NCI-H345 treated with DMSO at 0.1 percent for 48 hours (cell line): ENCODE results near the gene PSMD2.
"Not testable (repeated sequence)": the region's sequence is repeated elsewhere in the genome, so short reads cannot be mapped to it uniquely, and the experiment has no call there.

Source experiments
- DNase-seq: peaks from one replicate; lab custom pipeline; 2025; ENCODE audit not compliant: unreplicated experiment; lab: John Stamatoyannopoulos, UW

The PSMD2 gene

DNA sequence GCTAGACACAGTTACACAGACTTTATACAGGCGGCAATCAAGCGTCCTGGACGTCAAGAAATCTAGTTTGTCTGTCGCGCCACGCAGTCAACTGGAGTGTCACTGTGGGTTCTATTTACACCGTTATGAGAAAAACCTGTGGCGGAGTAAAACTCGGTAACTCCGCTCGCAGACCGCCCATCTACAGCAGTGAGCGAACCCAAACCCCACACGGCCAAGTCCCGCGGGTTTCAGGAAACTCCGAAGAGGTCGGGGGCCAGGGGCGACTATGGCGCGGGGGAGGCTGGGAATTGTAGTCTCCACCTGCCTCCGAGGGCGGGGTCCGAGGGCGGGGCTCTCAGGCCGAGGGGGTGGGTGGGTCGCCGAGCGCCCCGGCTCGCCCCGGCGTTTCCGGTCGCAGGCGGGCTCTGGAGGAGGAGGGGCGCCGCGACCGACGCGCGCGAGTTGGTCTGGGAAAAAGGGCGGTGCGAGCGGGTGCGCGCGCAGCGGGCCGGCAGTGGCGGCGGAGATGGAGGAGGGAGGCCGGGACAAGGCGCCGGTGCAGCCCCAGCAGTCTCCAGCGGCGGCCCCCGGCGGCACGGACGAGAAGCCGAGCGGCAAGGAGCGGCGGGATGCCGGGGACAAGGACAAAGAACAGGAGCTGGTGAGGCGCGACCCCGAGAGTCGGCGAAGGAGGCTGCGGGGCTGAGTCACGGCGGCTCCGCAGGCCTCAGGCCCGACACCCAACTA is at the start of gene PSMD2:
TSS of gene PSMD2 (plus strand) at position 483 of the 729 bp plus-strand sequence. CDS start at position 509, 26 bp downstream.
- DNase-seq, result peak; percentile 96

- peak; percentile 97 for DNase-seq
These were observed 49.5 kb upstream of the PSMD2 start, which contains the start of gene EEF1AKMT4 for GRCh38 chr3:184249412-184250166. Gene EEF1AKMT4, plus strand, starts transcription at chr3:184249672. Its CDS starts 23 bp downstream, at chr3:184249695.

DNA sequence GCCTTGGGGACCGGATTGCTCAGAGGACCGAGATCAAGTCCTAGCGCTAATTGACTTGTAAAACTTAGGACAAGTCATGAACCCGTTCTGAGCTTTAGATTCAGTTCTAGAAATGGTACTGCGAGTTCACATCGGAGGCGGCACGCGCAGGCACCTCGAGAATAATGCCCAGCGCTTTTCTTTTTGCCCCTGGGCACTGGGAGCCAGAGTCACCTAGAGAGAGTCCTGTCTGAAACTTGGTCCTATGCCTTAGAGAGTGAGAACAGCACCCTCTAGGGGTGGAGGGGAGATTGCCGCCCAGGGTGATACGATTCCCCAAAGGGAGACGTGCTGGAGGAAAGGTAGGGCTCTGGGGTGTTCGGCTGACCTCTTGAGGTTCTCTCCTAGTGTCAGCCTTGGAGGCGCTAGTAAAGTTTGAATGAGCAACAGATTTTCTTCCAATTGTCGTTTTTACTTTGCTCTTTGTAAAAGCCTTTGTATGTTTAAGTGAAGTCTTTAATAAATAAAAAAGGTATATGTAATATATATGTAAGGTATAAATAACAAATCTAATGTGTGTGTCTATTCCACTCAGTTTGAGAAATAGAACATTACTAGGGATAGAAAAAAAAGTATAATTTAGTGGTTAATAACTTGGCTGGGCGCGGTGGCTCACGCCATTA is 48.7 kb upstream of the PSMD2 start:
- peak; percentile 94 for DNase-seq

GRCh38 chr3:184255291-184256039 is 43.6 kb upstream of the PSMD2 start:
- DNase-seq, result no peak

- DNase-seq, result no peak
These were observed 41.7 kb upstream of the PSMD2 start for GRCh38 chr3:184257083-184257915.

DNA sequence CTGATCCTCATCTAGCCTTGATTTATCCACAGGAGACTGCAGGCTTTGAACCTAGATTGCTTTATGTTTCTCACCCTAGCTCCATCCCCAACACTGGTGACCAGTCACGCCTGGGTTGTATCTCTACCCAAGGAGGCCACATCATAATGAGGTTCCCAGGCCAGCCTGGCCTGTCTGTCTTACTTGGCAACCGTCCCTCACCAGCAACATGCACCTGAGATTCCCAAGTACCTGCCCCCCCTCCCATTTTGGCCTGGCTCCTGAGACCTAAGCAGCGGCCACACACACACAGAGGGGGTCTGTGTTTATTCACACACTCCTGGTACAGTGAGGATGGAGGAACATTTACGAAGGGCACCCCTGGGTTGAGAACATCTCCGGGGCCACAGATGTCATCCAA is 40.1 kb upstream of the PSMD2 start:
- DNase-seq, result no peak

GRCh38 chr3:184259396-184259877 is 39.6 kb upstream of the PSMD2 start:
- no peak for DNase-seq

- no peak for DNase-seq
These were observed 38.9 kb upstream of the PSMD2 start for GRCh38 chr3:184259878-184260723.

DNA sequence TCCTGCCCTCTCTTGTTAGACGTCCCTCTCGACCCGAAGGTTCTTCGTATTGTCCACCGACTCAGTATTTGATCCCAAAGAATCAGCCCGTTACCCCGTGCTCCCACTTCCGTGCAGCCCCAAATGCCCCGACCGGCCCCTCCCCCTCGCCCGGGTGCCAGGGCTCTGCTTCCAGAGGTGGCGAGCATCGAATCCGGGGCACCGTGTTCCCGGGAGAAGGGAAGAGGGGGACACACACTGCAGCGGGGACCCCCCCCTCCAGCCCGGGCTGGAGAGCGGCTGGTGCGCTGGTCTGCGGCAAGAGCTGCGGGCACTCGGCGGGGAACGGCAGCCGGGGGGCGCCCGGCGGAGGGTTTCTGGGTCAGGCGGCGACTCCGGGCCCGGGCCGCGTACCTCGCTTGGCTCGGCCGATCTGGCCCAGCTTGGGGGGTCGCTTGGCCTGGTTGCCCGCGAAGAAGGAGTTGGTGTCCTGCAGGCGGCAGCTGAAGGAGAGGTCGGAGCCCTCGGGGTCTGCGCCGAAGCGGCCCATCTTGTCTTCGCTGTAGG is 38.2 kb upstream of the PSMD2 start:
- DNase-seq, result no peak

- DNase-seq, result peak; percentile 94
These were observed 37.7 kb upstream of the PSMD2 start, which contains the start of gene CAMK2N2 for GRCh38 chr3:184261270-184261853. Gene CAMK2N2, minus strand, starts transcription at chr3:184261553. Its CDS starts 268 bp downstream, at chr3:184261285.

- DNase-seq, result peak; percentile 74
These were observed 36.9 kb upstream of the PSMD2 start for GRCh38 chr3:184261854-184262763.

DNA sequence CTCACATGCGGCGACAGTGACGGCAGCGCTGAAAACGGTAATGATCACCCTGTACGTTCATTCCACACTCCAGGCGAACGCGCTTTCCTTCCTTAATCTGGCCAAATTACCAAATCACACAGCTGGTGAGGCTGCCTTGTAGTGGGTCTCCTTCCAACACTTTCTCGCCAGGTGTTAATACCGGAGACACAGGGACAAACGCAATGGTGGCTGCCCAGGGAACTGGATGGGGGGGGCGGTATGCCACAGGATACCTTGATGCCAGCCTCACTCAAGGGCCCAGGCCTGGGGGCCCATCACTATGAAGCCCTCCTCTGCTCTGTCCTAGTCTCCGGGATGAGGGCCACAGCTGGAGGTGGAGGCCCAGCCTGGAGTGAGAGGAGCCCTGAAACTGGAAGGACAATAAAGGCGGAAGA is 36.3 kb upstream of the PSMD2 start:
- DNase-seq, result no peak

GRCh38 chr3:184267249-184267648 is 31.8 kb upstream of the PSMD2 start:
- not testable (repeated sequence) for DNase-seq

GRCh38 chr3:184272269-184272668 is 26.8 kb upstream of the PSMD2 start:
- no peak for DNase-seq

- DNase-seq, result no peak
These were observed 23.7 kb upstream of the PSMD2 start for GRCh38 chr3:184275381-184275701.

GRCh38 chr3:184275961-184276910 is 22.8 kb upstream of the PSMD2 start, which contains the start of gene ECE2:
Gene ECE2, plus strand, starts transcription at chr3:184276022. Its CDS starts 132 bp downstream, at chr3:184276154.
- DNase-seq, result no peak
